KOPT-K1 (cell line): ENCODE measurements around the gene CCN6.

ENCODE experiments used
- H3K27ac ChIP-seq: fragments of 200-600 bp; sonication (generic); 2 replicates; pipeline ENCODE4 v1.5.1; 2016; ENCODE audit warnings: antibody characterized with exemption, mild to moderate bottlenecking, low read depth, low read length; ENCODE audit not compliant: poor library complexity, severe bottlenecking
- H3K36me3 ChIP-seq: fragments of 200-600 bp; sonication (generic); 2 replicates; pipeline ENCODE4 v1.5.1; 2017; ENCODE audit warnings: antibody characterized with exemption, mild to moderate bottlenecking, low read length, moderate library complexity; ENCODE audit not compliant: insufficient read depth
- H3K9me3 ChIP-seq: fragments of 200-600 bp; sonication (generic); 2 replicates; pipeline ENCODE4 v1.5.1; 2017; ENCODE audit warnings: antibody characterized with exemption, low read length, mild to moderate bottlenecking; ENCODE audit not compliant: insufficient read depth, poor library complexity, severe bottlenecking

CCN6 gene

DNA sequence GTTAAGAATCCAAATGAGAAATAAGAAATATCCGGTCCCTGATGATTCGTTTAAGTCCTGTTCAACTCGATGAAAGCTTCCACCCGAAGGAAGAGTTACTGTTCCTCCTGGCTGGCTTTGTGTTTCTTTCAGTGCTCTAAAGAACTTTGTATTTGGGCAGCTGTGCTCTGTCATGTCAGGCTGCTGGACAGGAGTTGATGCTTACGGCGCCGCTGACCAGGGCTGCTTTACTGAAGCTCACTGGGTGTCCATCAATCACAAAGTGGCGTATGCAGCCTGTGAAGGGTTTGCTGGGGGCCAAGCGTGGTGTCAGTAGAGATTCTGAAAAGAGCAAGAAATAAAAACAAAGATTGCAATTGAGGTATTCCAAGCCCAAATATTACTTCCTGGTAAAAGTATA lies 55.4 kb downstream of the CCN6 start:
- H3K27ac ChIP-seq: no peak overlapping the region
- peaks cover 5% of the 10 kb centered on the region for H3K9me3 ChIP-seq
- no peaks in the 10 kb centered on the region for H3K36me3 ChIP-seq

DNA sequence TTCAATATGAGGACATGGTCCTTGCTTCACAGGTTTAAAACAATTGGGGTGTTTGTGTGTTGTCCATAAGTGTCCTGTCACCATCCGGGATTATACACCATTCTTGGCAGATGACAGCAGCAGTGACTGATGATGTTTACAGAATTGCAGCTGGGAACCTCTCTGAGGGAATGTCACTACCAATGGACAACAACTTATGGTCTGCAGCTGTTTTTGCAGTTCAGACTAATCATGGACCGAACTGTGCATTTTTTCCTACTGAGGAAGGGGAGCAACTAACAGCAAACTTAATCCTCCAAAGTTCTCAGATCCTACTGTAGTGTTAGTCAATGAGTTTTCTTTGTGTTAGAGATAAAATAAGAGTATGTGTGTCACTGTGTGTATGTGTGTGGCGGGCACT lies 59.5 kb downstream of the CCN6 start:
- no peaks in the 10 kb centered on the region for H3K9me3 ChIP-seq
- H3K36me3 ChIP-seq: no peaks in the 10 kb centered on the region
- no peak overlapping the region for H3K27ac ChIP-seq

DNA sequence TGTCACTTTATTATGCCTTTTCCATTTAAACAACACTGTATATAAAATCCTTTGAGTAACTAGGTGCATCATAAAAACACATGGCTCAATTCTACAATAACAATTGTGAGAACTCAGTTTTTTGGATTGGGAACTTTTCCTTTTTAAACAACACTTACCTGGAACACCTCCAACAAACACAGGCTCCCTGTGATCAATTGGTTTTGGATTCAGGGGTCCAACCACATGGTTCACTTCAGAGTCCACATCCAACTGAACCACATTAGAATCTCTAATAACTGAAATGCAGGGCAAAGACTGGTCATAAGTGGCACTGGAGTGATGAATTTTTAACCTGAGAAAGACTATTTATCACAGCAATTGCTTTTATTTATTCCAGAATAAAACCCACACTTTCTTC lies 60.0 kb downstream of the CCN6 start:
- Histone ChIP-seq H3K9me3 (no peaks in the 10 kb centered on the region), H3K36me3 (no peaks in the 10 kb centered on the region), H3K27ac (no peak overlapping the region)

DNA sequence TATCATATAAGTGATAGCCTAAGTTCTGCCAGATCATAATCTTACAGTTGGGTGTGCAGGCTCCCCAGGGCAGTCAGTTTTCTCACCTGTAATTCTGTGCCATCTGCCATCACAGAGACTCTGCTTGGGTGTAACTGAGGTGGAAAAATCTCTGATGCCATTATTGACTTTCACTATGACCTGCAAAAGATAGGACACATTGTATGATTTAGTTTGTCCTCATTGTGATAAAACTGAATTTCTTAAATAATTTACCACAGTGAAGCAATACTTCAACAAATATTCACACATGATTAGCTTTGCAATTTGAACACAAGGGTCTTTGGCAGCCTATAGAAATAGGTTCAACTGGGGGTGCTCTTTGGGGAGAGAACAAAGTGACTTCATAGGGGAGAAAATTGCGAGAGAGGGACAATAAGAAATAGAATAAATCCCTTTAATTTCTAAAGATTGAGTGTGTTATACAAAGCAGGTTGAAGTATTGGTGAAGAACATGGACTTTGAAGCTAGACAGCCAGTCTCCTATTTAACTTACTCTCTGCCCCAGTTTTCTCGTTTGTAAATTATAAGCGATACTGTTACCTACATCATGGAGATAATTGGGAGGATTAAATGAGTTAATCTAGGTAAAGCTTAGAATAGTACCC lies 60.8 kb downstream of the CCN6 start:
- Histone ChIP-seq H3K27ac (no peak overlapping the region), H3K36me3 (no peaks in the 10 kb centered on the region), H3K9me3 (no peaks in the 10 kb centered on the region)

DNA sequence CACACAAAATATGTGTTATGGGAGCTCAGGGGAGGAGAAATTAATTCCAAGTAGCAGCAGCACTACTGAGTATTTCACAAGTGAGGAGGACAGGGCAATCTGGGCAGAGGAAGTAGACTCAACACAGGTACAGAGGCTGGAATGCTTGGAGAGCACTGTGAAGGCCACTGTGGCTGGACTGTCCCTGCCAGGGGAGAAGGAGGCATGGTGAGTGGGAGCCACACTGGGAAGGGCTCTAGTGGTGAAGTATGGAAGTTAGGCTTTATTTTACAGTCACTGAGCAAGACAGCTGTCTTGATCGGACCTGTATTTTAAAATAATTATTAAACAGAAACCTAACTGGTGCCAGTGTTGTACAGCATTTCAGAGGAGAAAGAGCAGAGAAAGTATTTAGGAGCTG lies 62.3 kb downstream of the CCN6 start:
- Histone ChIP-seq H3K36me3 (no peaks in the 10 kb centered on the region), H3K27ac (no peak overlapping the region), H3K9me3 (no peaks in the 10 kb centered on the region)

DNA sequence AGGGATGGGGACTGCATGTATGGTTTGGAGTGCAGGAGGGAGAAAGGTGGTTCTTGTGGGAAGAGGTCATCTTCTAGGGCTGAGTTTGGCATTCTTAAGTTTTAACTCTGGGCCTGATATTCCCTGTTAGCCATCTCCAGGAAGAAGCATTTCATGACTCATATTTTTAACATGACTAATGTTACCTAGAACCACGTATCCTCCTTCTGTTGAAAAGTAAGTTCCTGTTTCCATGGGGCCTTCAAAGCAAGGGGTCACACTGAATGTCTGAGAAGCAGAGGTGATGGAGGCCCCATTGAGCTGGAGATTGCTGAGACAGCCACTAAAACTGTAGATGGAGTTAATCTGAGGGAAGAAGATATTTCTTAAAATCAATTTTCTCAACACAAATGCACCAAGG lies 63.6 kb downstream of the CCN6 start:
- H3K36me3 ChIP-seq: no peaks in the 10 kb centered on the region

DNA sequence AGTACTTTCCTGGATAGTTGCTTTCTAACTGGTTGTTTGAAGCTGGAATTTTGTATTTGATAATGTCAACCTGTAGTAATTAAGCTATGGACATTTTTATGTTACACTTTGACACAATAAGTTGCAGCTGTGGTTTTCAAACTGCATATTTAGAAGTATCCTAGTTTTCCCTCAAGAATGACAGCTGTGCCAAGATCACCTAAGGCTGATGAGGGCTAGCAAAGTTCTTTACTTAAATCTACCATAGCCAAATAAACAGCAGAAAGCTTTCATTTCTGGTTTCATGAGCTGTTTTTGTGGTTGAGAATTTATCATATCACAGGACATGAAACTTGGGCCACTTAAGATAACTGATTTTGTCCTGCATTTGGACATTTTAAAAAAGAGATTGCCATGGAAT lies 64.1 kb downstream of the CCN6 start:
- Histone ChIP-seq H3K27ac (no peak overlapping the region), H3K36me3 (no peaks in the 10 kb centered on the region), H3K9me3 (no peaks in the 10 kb centered on the region)

More for the DNA sequence above, 63.6 kb downstream of the CCN6 start:
- H3K27ac ChIP-seq: no peak overlapping the region
- H3K9me3 ChIP-seq: no peaks in the 10 kb centered on the region
